Stimulated activated naive B cell treated with anti-CD40 and anti-IgM and Interleukin-4, amounts not matched to agents 10 μg/mL and 1 μg/mL and 100 μg/mL, for 72 hours (primary cell): ENCODE results near the gene SRPK2.

Experiments
- ATAC-seq, 2 donors: fragments of 150-1000 bp; cut with Tn5 transposase; replicated peaks; 2 replicates each; pipeline ENCODE4 v1.10.0; 2021; ENCODE audit warnings: moderate library complexity in 1 of 2
- DNase-seq: peaks from one replicate; pipeline ENCODE4 v3.0.0; 2021
- H3K27ac Mint-ChIP-seq: one replicate; pipeline ENCODE4 v1.8.0; 2022; ENCODE audit warnings: mild to moderate bottlenecking, mixed read lengths
- H3K27me3 Mint-ChIP-seq, 2 donors: one replicate each; pipeline ENCODE4 v1.8.0; 2022; ENCODE audit warnings: mixed read lengths in 2 of 2
- H3K36me3 Mint-ChIP-seq, 2 donors: one replicate each; pipeline ENCODE4 v1.8.0; 2022; ENCODE audit warnings: mixed read lengths in 2 of 2, mild to moderate bottlenecking in 1 of 2
- H3K4me1 Mint-ChIP-seq, 2 donors: one replicate each; pipeline ENCODE4 v1.8.0; 2022; ENCODE audit warnings: mixed read lengths in 2 of 2, mild to moderate bottlenecking in 1 of 2
- H3K4me3 Mint-ChIP-seq, 2 donors: one replicate each; pipeline ENCODE4 v1.8.0; 2022; ENCODE audit warnings: mild to moderate bottlenecking in 2 of 2, mixed read lengths in 2 of 2, moderate library complexity in 1 of 2
- H3K9me3 Mint-ChIP-seq, 2 donors: one replicate each; pipeline ENCODE4 v1.8.0; 2022; ENCODE audit warnings: mixed read lengths in 2 of 2, mild to moderate bottlenecking in 1 of 2

SRPK2 gene

GRCh38 chr7:105131890-105132289, 256.8 kb downstream of the SRPK2 start:
- DNase-seq: no peak

GRCh38 chr7:105131033-105131656, 257.6 kb downstream of the SRPK2 start:
- peaks cover 27 to 28% of the 10 kb centered on the region in 2 donors for H3K36me3 Mint-ChIP-seq
- no peaks in the 10 kb centered on the region for H3K9me3 Mint-ChIP-seq
- no peak overlapping the region for H3K4me3 Mint-ChIP-seq
- ATAC-seq (peak in 1 of 2 donors; percentile 33), DNase-seq (no peak)
- H3K4me1 Mint-ChIP-seq: peaks cover 19 to 25% of the 10 kb centered on the region in 2 donors
- H3K27ac Mint-ChIP-seq: peak overlapping the region; percentile 51
- no peaks in the 10 kb centered on the region for H3K27me3 Mint-ChIP-seq

More at GRCh38 chr7:105131890-105132289, 256.8 kb downstream of the SRPK2 start:
- H3K4me1 Mint-ChIP-seq: peaks cover 11 to 22% of the 10 kb centered on the region in 2 donors
- peak overlapping the region; percentile 14 for H3K27ac Mint-ChIP-seq
- H3K36me3 Mint-ChIP-seq: peaks cover 29 to 31% of the 10 kb centered on the region in 2 donors
- H3K9me3 Mint-ChIP-seq: no peaks in the 10 kb centered on the region
- no peak for ATAC-seq
- H3K4me3 Mint-ChIP-seq: no peak overlapping the region
- no peaks in the 10 kb centered on the region for H3K27me3 Mint-ChIP-seq

- peaks cover 20 to 31% of the 10 kb centered on the region in 2 donors for H3K4me1 Mint-ChIP-seq
- H3K27ac Mint-ChIP-seq: no peak overlapping the region
- H3K36me3 Mint-ChIP-seq: peaks cover 33% of the 10 kb centered on the region in 2 donors
- no peak overlapping the region for H3K4me3 Mint-ChIP-seq
- ATAC-seq (no peak), DNase-seq (no peak)
- H3K9me3 Mint-ChIP-seq: no peaks in the 10 kb centered on the region
- no peaks in the 10 kb centered on the region for H3K27me3 Mint-ChIP-seq
These were observed 258.1 kb downstream of the SRPK2 start for GRCh38 chr7:105130580-105130979.

GRCh38 chr7:105130048-105130447, 258.7 kb downstream of the SRPK2 start:
- H3K27ac Mint-ChIP-seq: peak overlapping the region; percentile 25

GRCh38 chr7:105127179-105127578, 261.5 kb downstream of the SRPK2 start:
- Mint-ChIP-seq H3K4me1 (peaks cover 20 to 32% of the 10 kb centered on the region in 2 donors), H3K9me3 (no peaks in the 10 kb centered on the region), H3K27ac (no peak overlapping the region), H3K4me3 (peak overlapping the region in 1 of 2 donors; percentile 14), H3K36me3 (peaks cover 33 to 44% of the 10 kb centered on the region in 2 donors), H3K27me3 (no peaks in the 10 kb centered on the region)
- DNase-seq (no peak), ATAC-seq (peak; percentile 71 to 78)

More at GRCh38 chr7:105130048-105130447, 258.7 kb downstream of the SRPK2 start:
- Mint-ChIP-seq H3K4me1 (peaks cover 20 to 32% of the 10 kb centered on the region in 2 donors), H3K36me3 (peaks cover 32 to 38% of the 10 kb centered on the region in 2 donors), H3K9me3 (no peaks in the 10 kb centered on the region), H3K4me3 (no peak overlapping the region), H3K27me3 (no peaks in the 10 kb centered on the region)
- no peak for ATAC-seq
- no peak for DNase-seq

GRCh38 chr7:105126436-105126975, 262.2 kb downstream of the SRPK2 start:
- Mint-ChIP-seq H3K4me1 (peaks cover 18 to 27% of the 10 kb centered on the region in 2 donors), H3K27ac (peak overlapping the region; percentile 84), H3K4me3 (no peak overlapping the region), H3K9me3 (no peaks in the 10 kb centered on the region), H3K36me3 (peaks cover 28 to 39% of the 10 kb centered on the region in 2 donors), H3K27me3 (no peaks in the 10 kb centered on the region)
- no peak for DNase-seq
- peak; percentile 10 to 41 for ATAC-seq

- H3K36me3 Mint-ChIP-seq: peaks cover 28 to 42% of the 10 kb centered on the region in 2 donors
- peak overlapping the region; percentile 33 for H3K27ac Mint-ChIP-seq
These were observed 263.0 kb downstream of the SRPK2 start for GRCh38 chr7:105125745-105126144.

GRCh38 chr7:105122619-105123018, 266.1 kb downstream of the SRPK2 start:
- peaks cover 22 to 42% of the 10 kb centered on the region in 2 donors for H3K36me3 Mint-ChIP-seq
- H3K4me1 Mint-ChIP-seq: peaks cover 27 to 37% of the 10 kb centered on the region in 2 donors
- ATAC-seq (no peak), DNase-seq (no peak)
- H3K27ac Mint-ChIP-seq: peak overlapping the region; percentile 31
- H3K27me3 Mint-ChIP-seq: no peaks in the 10 kb centered on the region
- no peak overlapping the region for H3K4me3 Mint-ChIP-seq
- H3K9me3 Mint-ChIP-seq: no peaks in the 10 kb centered on the region

More at GRCh38 chr7:105125745-105126144, 263.0 kb downstream of the SRPK2 start:
- ATAC-seq: no peak
- H3K4me3 Mint-ChIP-seq: no peak overlapping the region
- H3K4me1 Mint-ChIP-seq: peaks cover 16 to 27% of the 10 kb centered on the region in 2 donors
- no peaks in the 10 kb centered on the region for H3K27me3 Mint-ChIP-seq
- H3K9me3 Mint-ChIP-seq: no peaks in the 10 kb centered on the region
- no peak for DNase-seq

GRCh38 chr7:105118612-105119600, 269.8 kb downstream of the SRPK2 start:
- ATAC-seq (peak; percentile 81 to 85), DNase-seq (no peak)
- Mint-ChIP-seq H3K4me3 (peak overlapping the region in 1 of 2 donors; percentile 57), H3K9me3 (no peaks in the 10 kb centered on the region), H3K36me3 (peaks cover 11 to 30% of the 10 kb centered on the region in 2 donors), H3K4me1 (peaks cover 11 to 16% of the 10 kb centered on the region in 2 donors), H3K27me3 (no peaks in the 10 kb centered on the region), H3K27ac (peak overlapping the region; percentile 81)

GRCh38 chr7:105112440-105113418, 276.0 kb downstream of the SRPK2 start:
- Mint-ChIP-seq H3K36me3 (peaks cover 19 to 30% of the 10 kb centered on the region in 2 donors), H3K4me1 (peaks cover 6 to 15% of the 10 kb centered on the region in 2 donors), H3K9me3 (no peaks in the 10 kb centered on the region), H3K27me3 (no peaks in the 10 kb centered on the region), H3K4me3 (no peak overlapping the region), H3K27ac (peak overlapping the region; percentile 84)
- ATAC-seq (no peak), DNase-seq (no peak)

GRCh38 chr7:105107458-105107857, 281.3 kb downstream of the SRPK2 start:
- Mint-ChIP-seq H3K27me3 (no peaks in the 10 kb centered on the region), H3K27ac (no peak overlapping the region), H3K36me3 (peaks cover 20 to 32% of the 10 kb centered on the region in 2 donors), H3K9me3 (no peaks in the 10 kb centered on the region), H3K4me3 (no peak overlapping the region), H3K4me1 (peaks cover 3 to 8% of the 10 kb centered on the region in 2 donors)
- ATAC-seq: no peak
- DNase-seq: no peak

GRCh38 chr7:105106473-105106872, 282.2 kb downstream of the SRPK2 start:
- no peaks in the 10 kb centered on the region for H3K4me1 Mint-ChIP-seq
- no peaks in the 10 kb centered on the region for H3K9me3 Mint-ChIP-seq
- H3K27me3 Mint-ChIP-seq: no peaks in the 10 kb centered on the region
- H3K27ac Mint-ChIP-seq: peak overlapping the region; percentile 25
- no peak for ATAC-seq
- H3K36me3 Mint-ChIP-seq: peaks cover 12 to 24% of the 10 kb centered on the region in 2 donors
- H3K4me3 Mint-ChIP-seq: no peak overlapping the region
- no peak for DNase-seq

GRCh38 chr7:105105579-105105978, 283.1 kb downstream of the SRPK2 start:
- H3K4me3 Mint-ChIP-seq: no peak overlapping the region
- H3K4me1 Mint-ChIP-seq: peaks cover 0 to under 1% of the 10 kb centered on the region in 2 donors
- H3K27me3 Mint-ChIP-seq: no peaks in the 10 kb centered on the region
- ATAC-seq: no peak
- no peak for DNase-seq
- no peak overlapping the region for H3K27ac Mint-ChIP-seq
- H3K9me3 Mint-ChIP-seq: no peaks in the 10 kb centered on the region
- H3K36me3 Mint-ChIP-seq: peaks cover 15 to 29% of the 10 kb centered on the region in 2 donors
